HEK293 (cell line): ENCODE results near the gene SLAMF1.
"Not testable (repeated sequence)": the region's sequence is repeated elsewhere in the genome, so short reads cannot be mapped to it uniquely, and the experiment has no call there.

ENCODE experiments used
- CTCF ChIA-PET: fragments of 350-600 bp; formaldehyde crosslinking; extraction: SDS; loops from one replicate; lab custom pipeline; 2021; ENCODE audit warnings: antibody characterized with exemption; lab: Yijun Ruan, JAX
- POLR2A ChIA-PET: fragments of 300-600 bp; formaldehyde crosslinking; extraction: SDS; loops from one replicate; lab custom pipeline; 2020; ENCODE audit warnings: antibody characterized with exemption, inconsistent platforms; lab: Yijun Ruan, JAX
- H3K27ac ChIP-seq: fragments of 200-500 bp; sonication (Bioruptor generic); 2 replicates; pipeline ENCODE4 v1.5.1; 2014; ENCODE audit warnings: low read depth, low read length, control low read depth, inconsistent platforms; ENCODE audit errors: extremely low read depth
- H3K36me3 ChIP-seq, 2 experiments: fragments of 200-500 bp in 1 of 2; sonication (Bioruptor generic) in 1 of 2; 1 replicate in 1 of 2; 2 replicates in 1 of 2; pipeline ENCODE4 v1.5.1; 2014 to 2017; ENCODE audit warnings: inconsistent platforms in 2 of 2, low read length in 2 of 2; ENCODE audit not compliant: control insufficient read depth in 2 of 2, insufficient read depth in 1 of 2
- H3K4me1 ChIP-seq: fragments of 200-500 bp; sonication (Bioruptor generic); 2 replicates; pipeline ENCODE4 v1.5.1; 2014; ENCODE audit warnings: mild to moderate bottlenecking, low read length, inconsistent platforms; ENCODE audit not compliant: control insufficient read depth, insufficient read depth
- H3K4me3 ChIP-seq: 2 replicates; pipeline ENCODE4 v1.5.1; 2011; ENCODE audit warnings: low read depth, mild to moderate bottlenecking, control low read depth, low read length, moderate library complexity
- H3K9me3 ChIP-seq: fragments of 200-500 bp; sonication (Bioruptor generic); 2 replicates; pipeline ENCODE4 v1.5.1; 2014; ENCODE audit warnings: low read depth, low read length, inconsistent platforms; ENCODE audit not compliant: control insufficient read depth, insufficient read depth
- KLF8 ChIP-seq: fragments of 450-650 bp; formaldehyde crosslinking; IDR thresholded peaks from 2 replicates; pipeline ENCODE4 v1.5.1; 2016; ENCODE audit warnings: missing biosample characterization, missing genetic modification characterization
- MYNN ChIP-seq: fragments of 450-650 bp; formaldehyde crosslinking; IDR thresholded peaks from 2 replicates; pipeline ENCODE4 v1.5.1; 2016; ENCODE audit warnings: missing biosample characterization, missing genetic modification characterization, borderline replicate concordance
- PRDM1 ChIP-seq: fragments of 450-650 bp; formaldehyde crosslinking; IDR thresholded peaks from 2 replicates; pipeline ENCODE4; 2016; ENCODE audit warnings: missing biosample characterization, missing genetic modification characterization
- REPIN1 ChIP-seq: fragments of 450-650 bp; formaldehyde crosslinking; IDR thresholded peaks from 2 replicates; pipeline ENCODE4 v1.5.1; 2017; ENCODE audit warnings: missing biosample characterization, missing genetic modification characterization, low read depth
- SP3 ChIP-seq: fragments of 450-650 bp; formaldehyde crosslinking; IDR thresholded peaks from 2 replicates; pipeline ENCODE4 v1.5.1; 2016; ENCODE audit warnings: missing biosample characterization, missing genetic modification characterization
- ZFP37 ChIP-seq: fragments of 450-650 bp; formaldehyde crosslinking; IDR thresholded peaks from 2 replicates; pipeline ENCODE4 v1.5.1; 2016; ENCODE audit warnings: missing biosample characterization, missing genetic modification characterization
- ZNF10 ChIP-seq: fragments of 450-650 bp; formaldehyde crosslinking; IDR thresholded peaks from 2 replicates; pipeline ENCODE4 v1.5.1; 2017; ENCODE audit warnings: missing biosample characterization, missing genetic modification characterization
- ZNF169 ChIP-seq: fragments of 450-650 bp; formaldehyde crosslinking; IDR thresholded peaks from 2 replicates; pipeline ENCODE4 v1.5.1; 2016; ENCODE audit warnings: missing biosample characterization, missing genetic modification characterization
- ZNF426 ChIP-seq: fragments of 450-650 bp; formaldehyde crosslinking; IDR thresholded peaks from 2 replicates; pipeline ENCODE4 v1.5.1; 2017; ENCODE audit warnings: missing biosample characterization, missing genetic modification characterization, mild to moderate bottlenecking, inconsistent platforms, moderate library complexity
- ZNF449 ChIP-seq: fragments of 450-650 bp; formaldehyde crosslinking; IDR thresholded peaks from 2 replicates; pipeline ENCODE4 v1.5.1; 2017; ENCODE audit warnings: missing biosample characterization, mild to moderate bottlenecking, missing genetic modification characterization, moderate library complexity
- ZNF792 ChIP-seq: fragments of 450-650 bp; formaldehyde crosslinking; IDR thresholded peaks from 2 replicates; pipeline ENCODE4 v1.5.1; 2016; ENCODE audit warnings: missing biosample characterization, missing genetic modification characterization
- TF ChIP-seq, protein P1 (sequence below): fragments of 450-650 bp; formaldehyde crosslinking; conservative IDR thresholded peaks from 2 replicates; pipeline ENCODE4 v1.5.1; 2016; ENCODE audit warnings: low read depth, missing biosample characterization, missing genetic modification characterization
- TF ChIP-seq, protein P2 (sequence below): fragments of 450-650 bp; formaldehyde crosslinking; IDR thresholded peaks from 2 replicates; pipeline ENCODE4 v1.5.0; 2017; ENCODE audit warnings: missing biosample characterization, missing genetic modification characterization, borderline replicate concordance
- TF ChIP-seq, protein P3 (sequence below): fragments of 450-650 bp; formaldehyde crosslinking; IDR thresholded peaks from 2 replicates; pipeline ENCODE4 v1.5.1; 2016; ENCODE audit warnings: missing biosample characterization, missing genetic modification characterization, borderline replicate concordance
- TF ChIP-seq, protein P4 (sequence below): fragments of 450-650 bp; formaldehyde crosslinking; IDR thresholded peaks from 2 replicates; pipeline ENCODE4 v1.5.1; 2016; ENCODE audit warnings: missing biosample characterization, missing genetic modification characterization
- TF ChIP-seq, protein P5 (sequence below): fragments of 450-650 bp; formaldehyde crosslinking; IDR thresholded peaks from 2 replicates; pipeline ENCODE4 v1.5.1; 2017; ENCODE audit warnings: missing biosample characterization, missing genetic modification characterization

SLAMF1 gene

GRCh38 chr1:160652924-160653619 lies 6.2 kb upstream of the SLAMF1 start:
- Histone ChIP-seq H3K9me3 (no peaks in the 10 kb centered on the region), H3K4me3 (no peak overlapping the region), H3K36me3 (no peaks in the 10 kb centered on the region), H3K27ac (no peak overlapping the region), H3K4me1 (no peaks in the 10 kb centered on the region)
- ChIA-PET POLR2A (no interaction called here), CTCF (no interaction called here)
- TF ChIP-seq, protein P1, sequence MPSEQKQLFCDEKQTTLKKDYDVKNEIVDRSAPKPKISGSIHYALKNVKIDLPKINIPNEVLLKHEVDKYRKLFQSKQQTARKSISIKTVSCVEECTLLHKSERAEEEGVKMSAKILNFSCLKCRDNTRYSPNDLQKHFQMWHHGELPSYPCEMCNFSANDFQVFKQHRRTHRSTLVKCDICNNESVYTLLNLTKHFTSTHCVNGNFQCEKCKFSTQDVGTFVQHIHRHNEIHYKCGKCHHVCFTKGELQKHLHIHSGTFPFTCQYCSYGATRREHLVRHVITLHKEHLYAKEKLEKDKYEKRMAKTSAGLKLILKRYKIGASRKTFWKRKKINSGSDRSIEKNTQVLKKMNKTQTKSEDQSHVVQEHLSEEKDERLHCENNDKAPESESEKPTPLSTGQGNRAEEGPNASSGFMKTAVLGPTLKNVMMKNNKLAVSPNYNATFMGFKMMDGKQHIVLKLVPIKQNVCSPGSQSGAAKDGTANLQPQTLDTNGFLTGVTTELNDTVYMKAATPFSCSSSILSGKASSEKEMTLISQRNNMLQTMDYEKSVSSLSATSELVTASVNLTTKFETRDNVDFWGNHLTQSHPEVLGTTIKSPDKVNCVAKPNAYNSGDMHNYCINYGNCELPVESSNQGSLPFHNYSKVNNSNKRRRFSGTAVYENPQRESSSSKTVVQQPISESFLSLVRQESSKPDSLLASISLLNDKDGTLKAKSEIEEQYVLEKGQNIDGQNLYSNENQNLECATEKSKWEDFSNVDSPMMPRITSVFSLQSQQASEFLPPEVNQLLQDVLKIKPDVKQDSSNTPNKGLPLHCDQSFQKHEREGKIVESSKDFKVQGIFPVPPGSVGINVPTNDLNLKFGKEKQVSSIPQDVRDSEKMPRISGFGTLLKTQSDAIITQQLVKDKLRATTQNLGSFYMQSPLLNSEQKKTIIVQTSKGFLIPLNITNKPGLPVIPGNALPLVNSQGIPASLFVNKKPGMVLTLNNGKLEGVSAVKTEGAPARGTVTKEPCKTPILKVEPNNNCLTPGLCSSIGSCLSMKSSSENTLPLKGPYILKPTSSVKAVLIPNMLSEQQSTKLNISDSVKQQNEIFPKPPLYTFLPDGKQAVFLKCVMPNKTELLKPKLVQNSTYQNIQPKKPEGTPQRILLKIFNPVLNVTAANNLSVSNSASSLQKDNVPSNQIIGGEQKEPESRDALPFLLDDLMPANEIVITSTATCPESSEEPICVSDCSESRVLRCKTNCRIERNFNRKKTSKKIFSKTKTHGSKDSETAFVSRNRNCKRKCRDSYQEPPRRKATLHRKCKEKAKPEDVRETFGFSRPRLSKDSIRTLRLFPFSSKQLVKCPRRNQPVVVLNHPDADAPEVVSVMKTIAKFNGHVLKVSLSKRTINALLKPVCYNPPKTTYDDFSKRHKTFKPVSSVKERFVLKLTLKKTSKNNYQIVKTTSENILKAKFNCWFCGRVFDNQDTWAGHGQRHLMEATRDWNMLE (tag by site-specific recombination), result no peak
- TF ChIP-seq, protein P2, sequence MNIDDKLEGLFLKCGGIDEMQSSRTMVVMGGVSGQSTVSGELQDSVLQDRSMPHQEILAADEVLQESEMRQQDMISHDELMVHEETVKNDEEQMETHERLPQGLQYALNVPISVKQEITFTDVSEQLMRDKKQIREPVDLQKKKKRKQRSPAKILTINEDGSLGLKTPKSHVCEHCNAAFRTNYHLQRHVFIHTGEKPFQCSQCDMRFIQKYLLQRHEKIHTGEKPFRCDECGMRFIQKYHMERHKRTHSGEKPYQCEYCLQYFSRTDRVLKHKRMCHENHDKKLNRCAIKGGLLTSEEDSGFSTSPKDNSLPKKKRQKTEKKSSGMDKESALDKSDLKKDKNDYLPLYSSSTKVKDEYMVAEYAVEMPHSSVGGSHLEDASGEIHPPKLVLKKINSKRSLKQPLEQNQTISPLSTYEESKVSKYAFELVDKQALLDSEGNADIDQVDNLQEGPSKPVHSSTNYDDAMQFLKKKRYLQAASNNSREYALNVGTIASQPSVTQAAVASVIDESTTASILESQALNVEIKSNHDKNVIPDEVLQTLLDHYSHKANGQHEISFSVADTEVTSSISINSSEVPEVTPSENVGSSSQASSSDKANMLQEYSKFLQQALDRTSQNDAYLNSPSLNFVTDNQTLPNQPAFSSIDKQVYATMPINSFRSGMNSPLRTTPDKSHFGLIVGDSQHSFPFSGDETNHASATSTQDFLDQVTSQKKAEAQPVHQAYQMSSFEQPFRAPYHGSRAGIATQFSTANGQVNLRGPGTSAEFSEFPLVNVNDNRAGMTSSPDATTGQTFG (tag by site-specific recombination), result no peak
- TF ChIP-seq, protein P3, sequence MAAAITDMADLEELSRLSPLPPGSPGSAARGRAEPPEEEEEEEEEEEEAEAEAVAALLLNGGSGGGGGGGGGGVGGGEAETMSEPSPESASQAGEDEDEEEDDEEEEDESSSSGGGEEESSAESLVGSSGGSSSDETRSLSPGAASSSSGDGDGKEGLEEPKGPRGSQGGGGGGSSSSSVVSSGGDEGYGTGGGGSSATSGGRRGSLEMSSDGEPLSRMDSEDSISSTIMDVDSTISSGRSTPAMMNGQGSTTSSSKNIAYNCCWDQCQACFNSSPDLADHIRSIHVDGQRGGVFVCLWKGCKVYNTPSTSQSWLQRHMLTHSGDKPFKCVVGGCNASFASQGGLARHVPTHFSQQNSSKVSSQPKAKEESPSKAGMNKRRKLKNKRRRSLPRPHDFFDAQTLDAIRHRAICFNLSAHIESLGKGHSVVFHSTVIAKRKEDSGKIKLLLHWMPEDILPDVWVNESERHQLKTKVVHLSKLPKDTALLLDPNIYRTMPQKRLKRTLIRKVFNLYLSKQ (tag by site-specific recombination), result no peak
- TF ChIP-seq MYNN (tag by site-specific recombination) (no peak), KLF8 (no peak), ZFP37 (tag by site-specific recombination) (no peak), REPIN1 (no peak), ZNF792 (tag by site-specific recombination) (no peak), ZNF449 (tag by site-specific recombination) (no peak), ZNF10 (tag by site-specific recombination) (no peak), ZNF169 (tag by site-specific recombination) (no peak), ZNF426 (tag by site-specific recombination) (no peak), SP3 (tag by site-specific recombination) (no peak), PRDM1 (tag by site-specific recombination) (no peak)
- TF ChIP-seq, protein P4, sequence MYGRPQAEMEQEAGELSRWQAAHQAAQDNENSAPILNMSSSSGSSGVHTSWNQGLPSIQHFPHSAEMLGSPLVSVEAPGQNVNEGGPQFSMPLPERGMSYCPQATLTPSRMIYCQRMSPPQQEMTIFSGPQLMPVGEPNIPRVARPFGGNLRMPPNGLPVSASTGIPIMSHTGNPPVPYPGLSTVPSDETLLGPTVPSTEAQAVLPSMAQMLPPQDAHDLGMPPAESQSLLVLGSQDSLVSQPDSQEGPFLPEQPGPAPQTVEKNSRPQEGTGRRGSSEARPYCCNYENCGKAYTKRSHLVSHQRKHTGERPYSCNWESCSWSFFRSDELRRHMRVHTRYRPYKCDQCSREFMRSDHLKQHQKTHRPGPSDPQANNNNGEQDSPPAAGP (tag by site-specific recombination), result no peak
- TF ChIP-seq, protein P5, sequence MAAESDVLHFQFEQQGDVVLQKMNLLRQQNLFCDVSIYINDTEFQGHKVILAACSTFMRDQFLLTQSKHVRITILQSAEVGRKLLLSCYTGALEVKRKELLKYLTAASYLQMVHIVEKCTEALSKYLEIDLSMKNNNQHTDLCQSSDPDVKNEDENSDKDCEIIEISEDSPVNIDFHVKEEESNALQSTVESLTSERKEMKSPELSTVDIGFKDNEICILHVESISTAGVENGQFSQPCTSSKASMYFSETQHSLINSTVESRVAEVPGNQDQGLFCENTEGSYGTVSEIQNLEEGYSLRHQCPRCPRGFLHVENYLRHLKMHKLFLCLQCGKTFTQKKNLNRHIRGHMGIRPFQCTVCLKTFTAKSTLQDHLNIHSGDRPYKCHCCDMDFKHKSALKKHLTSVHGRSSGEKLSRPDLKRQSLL (tag by site-specific recombination), result no peak

- H3K4me1 ChIP-seq, H3K4me3 ChIP-seq, POLR2A ChIA-PET, H3K27ac ChIP-seq, H3K9me3 ChIP-seq, H3K36me3 ChIP-seq: not testable (repeated sequence)
- CTCF ChIA-PET, result interaction anchor here (0.9 kb wide), 1 partner anchor 29 kb away, joined by 3 read pairs; no protein-coding TSS in a partner anchor
These were observed 5.3 kb upstream of the SLAMF1 start for GRCh38 chr1:160652065-160652641.
